Prostate gland (tissue), 2 donors: ENCODE measurements around the gene HMOX2. TPM values are rescaled to one million over a fixed set of nuclear protein-coding genes. Genes with fewer than 3 reads are reported as not detected.

Source experiments
- DNase-seq: peaks from one replicate; pipeline ENCODE4 v3.0.0-alpha.2; 2019; ENCODE audit warnings: low spot score
- H3K27ac ChIP-seq, 2 donors: fragments of 200-600 bp; sonication (generic); 2 replicates each; pipeline ENCODE4 v1.5.1; 2017 to 2019
- H3K27me3 ChIP-seq: fragments of 200-600 bp; sonication (generic); replicated peaks from 2 replicates; pipeline ENCODE4 v1.5.1; 2019; ENCODE audit not compliant: insufficient read depth
- H3K36me3 ChIP-seq, 2 donors: fragments of 200-600 bp; sonication (generic); 1 replicate in 1 of 2; 2 replicates in 1 of 2; pipeline versions ENCODE4 v1.5.1 to v1.8.1; 2017 to 2019
- H3K4me1 ChIP-seq: fragments of 200-600 bp; sonication (generic); replicated peaks from 2 replicates; pipeline ENCODE4 v1.5.1; 2019
- H3K4me3 ChIP-seq, 2 donors: fragments of 200-600 bp; sonication (generic); 2 replicates each; pipeline ENCODE4 v1.5.1; 2017 to 2019
- H3K9me3 ChIP-seq: fragments of 200-600 bp; sonication (generic); 2 replicates; pipeline ENCODE4 v1.5.1; 2017
- POLR2A ChIP-seq: fragments of 450-650 bp; IDR thresholded peaks from one replicate; pipeline ENCODE4 v1.6.1; 2016; ENCODE audit warnings: antibody characterized with exemption, mild to moderate bottlenecking
- POLR2AphosphoS5 ChIP-seq: sonication (generic); formaldehyde crosslinking; IDR thresholded peaks from one replicate; pipeline ENCODE4 v1.6.1; 2017; ENCODE audit warnings: antibody characterized with exemption
- WGBS: methylation state at CpG from one replicate; pipeline ENCODE4 v1.1.5; 2018; 5-methylcytosine and 5-hydroxymethylcytosine counted together
- intact Hi-C: fragments of 100-400 bp; cut with DNase I; formaldehyde crosslinking; loops from one replicate; pipeline ENCODE4 v1.14.2; 2022
- total RNA-seq, 2 donors: library from RNA; depleted of rRNA; stranded (reverse); fragments of >200 nt; gene quantifications; one replicate each; pipeline ENCODE4 v1.1.0, GENCODE V29; 2016
- TF ChIP-seq, protein P1 (sequence below), 4 experiments: fragments of 200-600 bp in 2 of 4; fragments of 450-650 bp in 2 of 4; sonication (generic) in 2 of 4; IDR thresholded peaks; 1 replicate in 3 of 4; 2 replicates in 1 of 4; pipeline ENCODE4 v1.5.1; 2016 to 2019; ENCODE audit warnings: antibody characterized with exemption in 4 of 4, mild to moderate bottlenecking in 2 of 4, moderate library complexity in 2 of 4

Gene HMOX2
- total RNA-seq, 2 donors from 2014 or later: 39.9 to 70.8 TPM

DNA sequence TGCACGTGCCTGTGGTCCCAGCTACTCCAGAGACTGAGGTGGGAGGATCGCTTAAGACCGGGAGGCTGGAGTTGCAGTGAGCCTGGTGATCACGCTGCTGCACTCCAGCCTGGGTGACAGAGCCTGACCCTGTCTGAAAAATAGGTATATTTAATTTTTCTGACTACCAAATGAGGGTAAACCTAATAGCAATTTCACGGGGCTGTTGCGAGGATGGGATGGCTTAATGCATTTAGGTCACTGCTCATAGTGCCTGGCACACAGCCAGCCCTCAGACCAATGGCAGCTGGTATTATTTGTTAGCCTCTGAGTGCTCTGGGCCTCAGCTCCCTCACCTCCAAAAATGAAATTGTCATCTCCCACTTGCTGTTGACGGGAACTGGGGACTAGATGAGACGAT is 68.3 kb downstream of the HMOX2 start:
- intact Hi-C loops: no loop called here

GRCh38 chr16:4548124-4548523 is 71.9 kb downstream of the HMOX2 start:
- intact Hi-C loops: loop anchor here (2.0 kb wide), 1 partner anchor 41 kb away; no protein-coding TSS in a partner anchor
- no peaks in the 10 kb centered on the region for H3K36me3 ChIP-seq
- DNase-seq: no peak
- TF ChIP-seq POLR2AphosphoS5 (no peak), POLR2A (no peak)
- TF ChIP-seq, protein P1, sequence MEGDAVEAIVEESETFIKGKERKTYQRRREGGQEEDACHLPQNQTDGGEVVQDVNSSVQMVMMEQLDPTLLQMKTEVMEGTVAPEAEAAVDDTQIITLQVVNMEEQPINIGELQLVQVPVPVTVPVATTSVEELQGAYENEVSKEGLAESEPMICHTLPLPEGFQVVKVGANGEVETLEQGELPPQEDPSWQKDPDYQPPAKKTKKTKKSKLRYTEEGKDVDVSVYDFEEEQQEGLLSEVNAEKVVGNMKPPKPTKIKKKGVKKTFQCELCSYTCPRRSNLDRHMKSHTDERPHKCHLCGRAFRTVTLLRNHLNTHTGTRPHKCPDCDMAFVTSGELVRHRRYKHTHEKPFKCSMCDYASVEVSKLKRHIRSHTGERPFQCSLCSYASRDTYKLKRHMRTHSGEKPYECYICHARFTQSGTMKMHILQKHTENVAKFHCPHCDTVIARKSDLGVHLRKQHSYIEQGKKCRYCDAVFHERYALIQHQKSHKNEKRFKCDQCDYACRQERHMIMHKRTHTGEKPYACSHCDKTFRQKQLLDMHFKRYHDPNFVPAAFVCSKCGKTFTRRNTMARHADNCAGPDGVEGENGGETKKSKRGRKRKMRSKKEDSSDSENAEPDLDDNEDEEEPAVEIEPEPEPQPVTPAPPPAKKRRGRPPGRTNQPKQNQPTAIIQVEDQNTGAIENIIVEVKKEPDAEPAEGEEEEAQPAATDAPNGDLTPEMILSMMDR (IDR thresholded peaks at IDR 0.05): no peak
- H3K4me3 ChIP-seq: no peak overlapping the region
- no peaks in the 10 kb centered on the region for H3K27me3 ChIP-seq
- 77% methylated on average over 13 of the region's 13 CpGs for WGBS
- no peaks in the 10 kb centered on the region for H3K4me1 ChIP-seq
- no peaks in the 10 kb centered on the region for H3K9me3 ChIP-seq
- no peak overlapping the region for H3K27ac ChIP-seq

More for the DNA sequence above, 68.3 kb downstream of the HMOX2 start:
- Histone ChIP-seq H3K27ac (no peak overlapping the region), H3K4me1 (no peaks in the 10 kb centered on the region), H3K36me3 (no peaks in the 10 kb centered on the region), H3K27me3 (no peaks in the 10 kb centered on the region), H3K4me3 (no peak overlapping the region), H3K9me3 (no peaks in the 10 kb centered on the region)
- 82% methylated on average over 8 of the region's 8 CpGs for WGBS
- TF ChIP-seq POLR2AphosphoS5: no peak
- TF ChIP-seq, protein P1 (IDR thresholded peaks at IDR 0.05): no peak
- no peak for TF ChIP-seq POLR2A
- DNase-seq: no peak

- Histone ChIP-seq H3K27me3 (no peaks in the 10 kb centered on the region), H3K9me3 (no peaks in the 10 kb centered on the region), H3K4me1 (no peaks in the 10 kb centered on the region), H3K27ac (no peak overlapping the region), H3K36me3 (no peaks in the 10 kb centered on the region), H3K4me3 (no peak overlapping the region)
- 29% methylated on average over 4 of the region's 4 CpGs for WGBS
- intact Hi-C loops: no loop called here
- TF ChIP-seq POLR2AphosphoS5: no peak
- TF ChIP-seq, protein P1 (IDR thresholded peaks at IDR 0.05): no peak
- TF ChIP-seq POLR2A: no peak
- no peak for DNase-seq
Measured at GRCh38 chr16:4550591-4550990, 74.4 kb downstream of the HMOX2 start.

- TF ChIP-seq, protein P1 (IDR thresholded peaks at IDR 0.05): no peak
- TF ChIP-seq POLR2AphosphoS5: no peak
- no peak for TF ChIP-seq POLR2A
- H3K9me3 ChIP-seq: no peaks in the 10 kb centered on the region
- no peaks in the 10 kb centered on the region for H3K36me3 ChIP-seq
- no peak overlapping the region for H3K4me3 ChIP-seq
- DNase-seq: no peak
- intact Hi-C loops: no loop called here
- H3K4me1 ChIP-seq: no peaks in the 10 kb centered on the region
- H3K27ac ChIP-seq: no peak overlapping the region
- H3K27me3 ChIP-seq: no peaks in the 10 kb centered on the region
- WGBS: 69% methylated on average over 3 of the region's 3 CpGs
Measured at GRCh38 chr16:4552541-4552940, 76.3 kb downstream of the HMOX2 start.

DNA sequence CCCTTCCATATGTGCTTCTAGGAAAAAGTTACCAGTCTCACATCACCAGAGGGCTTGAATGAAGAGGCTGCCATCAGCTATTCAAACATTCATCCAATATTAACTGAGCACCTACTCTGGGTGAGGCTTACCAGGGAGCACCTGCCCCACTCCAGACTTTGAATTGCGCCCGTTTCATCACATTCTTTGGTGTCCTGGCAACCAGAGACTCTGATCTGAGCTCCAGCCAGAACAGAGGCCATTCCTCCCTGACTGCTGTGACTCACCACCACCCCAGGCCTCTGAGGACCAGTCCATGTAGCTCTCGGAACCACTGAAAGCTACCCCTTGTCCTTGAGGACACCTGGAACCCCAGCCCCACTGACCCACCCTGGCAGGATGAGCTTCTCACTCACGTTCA is 79.9 kb downstream of the HMOX2 start, which contains the start of gene C16orf96:
Gene C16orf96, plus strand, starts transcription at position 229 of the 400 bp plus-strand sequence. Its CDS starts 150 bp downstream, at position 379.
- Histone ChIP-seq H3K4me1 (no peaks in the 10 kb centered on the region), H3K27ac (no peak within 1 kb of the TSS), H3K27me3 (no peaks in the 10 kb centered on the region), H3K9me3 (no peaks in the 10 kb centered on the region), H3K36me3 (no peaks in the 10 kb centered on the region), H3K4me3 (no peak within 1 kb of the TSS)
- no peak for DNase-seq
- TF ChIP-seq, protein P1 (IDR thresholded peaks at IDR 0.05): no peak
- TF ChIP-seq POLR2AphosphoS5 (no peak), POLR2A (no peak)
- 80% methylated on average over 4 of the region's 4 CpGs for WGBS
- intact Hi-C loops: no loop called here
